MCF 10A (cell line): ENCODE results near the gene CAMTA1. TPM values are rescaled to one million over a fixed set of nuclear protein-coding genes. Genes with fewer than 3 reads are reported as not detected.

Source experiments
- BruUV-seq: library from RNA; stranded (reverse); fragments of 400-500 nt; replicated peaks from 2 replicates; lab custom pipeline; 2021; lab: Mats Ljungman, UMichigan
- CTCF ChIA-PET: fragments of 300-600 bp; sonication (Branson Sonifier 250); formaldehyde crosslinking; extraction: SDS; loops from one replicate; lab custom pipeline; 2021; ENCODE audit warnings: antibody characterized with exemption, inconsistent platforms; lab: Yijun Ruan, JAX
- POLR2A ChIA-PET: fragments of 300-600, 350-650 bp; sonication (Branson Sonifier 250); formaldehyde crosslinking; extraction: SDS; loops from one replicate; lab custom pipeline; 2020; ENCODE audit warnings: antibody characterized with exemption, inconsistent platforms; lab: Yijun Ruan, JAX
- DNase-seq: peaks from one replicate; pipeline ENCODE4 v3.0.0-alpha.2; 2018; ENCODE audit not compliant: unreplicated experiment
- H3K27ac Mint-ChIP-seq: one replicate; pipeline ENCODE4 v1.8.0; 2022; ENCODE audit warnings: mild to moderate bottlenecking, low read depth, mixed read lengths; ENCODE audit not compliant: unreplicated experiment
- H3K27me3 Mint-ChIP-seq: one replicate; pipeline ENCODE4 v1.8.0; 2022; ENCODE audit warnings: mixed read lengths; ENCODE audit not compliant: insufficient read depth, unreplicated experiment
- H3K36me3 Mint-ChIP-seq: one replicate; pipeline ENCODE4 v1.8.0; 2022; ENCODE audit warnings: mild to moderate bottlenecking, moderate library complexity, mixed read lengths; ENCODE audit not compliant: insufficient read depth, unreplicated experiment
- H3K4me1 Mint-ChIP-seq: one replicate; pipeline ENCODE4 v1.8.0; 2022; ENCODE audit warnings: mixed read lengths; ENCODE audit not compliant: insufficient read depth, unreplicated experiment
- H3K4me3 Mint-ChIP-seq: one replicate; pipeline ENCODE4 v1.8.0; 2022; ENCODE audit warnings: mild to moderate bottlenecking, moderate library complexity, mixed read lengths; ENCODE audit not compliant: unreplicated experiment
- H3K9me3 Mint-ChIP-seq: one replicate; pipeline ENCODE4 v1.8.0; 2022; ENCODE audit warnings: mixed read lengths; ENCODE audit not compliant: unreplicated experiment
- CTCF ChIP-seq: fragments of 200-600 bp; IDR thresholded peaks from one replicate; pipeline ENCODE4 v1.8.0; 2022; ENCODE audit warnings: antibody characterized with exemption, mild to moderate bottlenecking; ENCODE audit not compliant: unreplicated experiment
- intact Hi-C: fragments of 100-400 bp; cut with micrococcal nuclease; formaldehyde crosslinking; loops from 2 replicates; pipeline ENCODE4 v1.14.1; 2022
- total RNA-seq: library from RNA; stranded (reverse); gene quantifications from 2 replicates; pipeline ENCODE4 v1.2.3, GENCODE V29; 2022

The CAMTA1 gene
- total RNA-seq, 1 experiment from 2014 or later = 74.1 TPM

GRCh38 chr1:7339014-7339413, 553.8 kb downstream of the CAMTA1 start:
- Mint-ChIP-seq H3K4me3 (no peak overlapping the region), H3K27ac (no peak overlapping the region), H3K9me3 (no peaks in the 10 kb centered on the region), H3K4me1 (peaks cover 16% of the 10 kb centered on the region), H3K27me3 (no peaks in the 10 kb centered on the region), H3K36me3 (no peaks in the 10 kb centered on the region)
- intact Hi-C loops = no loop called here
- DNase-seq = no peak
- POLR2A ChIA-PET = no interaction called here
- CTCF ChIA-PET = interaction anchor here (0.6 kb wide), 1 partner anchor 202 kb away, joined by 3 read pairs; no protein-coding TSS in a partner anchor
- no TSS peak for BruUV-seq
- no peak for TF ChIP-seq CTCF

- no TSS peak for BruUV-seq
- no peaks in the 10 kb centered on the region for H3K27me3 Mint-ChIP-seq
Measured at GRCh38 chr1:7339953-7340352, 554.7 kb downstream of the CAMTA1 start.

GRCh38 chr1:7341145-7341905, 556.1 kb downstream of the CAMTA1 start:
- no peaks in the 10 kb centered on the region for H3K27me3 Mint-ChIP-seq
- no peaks in the 10 kb centered on the region for H3K4me1 Mint-ChIP-seq
- intact Hi-C loops = no loop called here
- CTCF ChIA-PET = interaction anchor here (1.1 kb wide), 1 partner anchor 11 kb away, joined by 3 read pairs; no protein-coding TSS in a partner anchor
- no peak overlapping the region for H3K4me3 Mint-ChIP-seq
- no peaks in the 10 kb centered on the region for H3K36me3 Mint-ChIP-seq
- POLR2A ChIA-PET = interaction anchor here (1.3 kb wide), 1 partner anchor 10 kb away, joined by 3 read pairs; no protein-coding TSS in a partner anchor
- no TSS peak for BruUV-seq
- TF ChIP-seq CTCF = no peak
- DNase-seq = no peak
- H3K27ac Mint-ChIP-seq = no peak overlapping the region
- no peaks in the 10 kb centered on the region for H3K9me3 Mint-ChIP-seq

More at GRCh38 chr1:7339953-7340352, 554.7 kb downstream of the CAMTA1 start:
- Mint-ChIP-seq H3K36me3 (no peaks in the 10 kb centered on the region), H3K9me3 (no peaks in the 10 kb centered on the region), H3K4me1 (peaks cover 8% of the 10 kb centered on the region), H3K27ac (no peak overlapping the region), H3K4me3 (no peak overlapping the region)
- ChIA-PET POLR2A (no interaction called here), CTCF (interaction anchor here (0.6 to 0.7 kb wide), 2 partner anchors 8 to 201 kb away, joined by 3 read pairs; no protein-coding TSS in a partner anchor)
- intact Hi-C loops = no loop called here
- DNase-seq = peak; percentile 38
- no peak for TF ChIP-seq CTCF

- no peaks in the 10 kb centered on the region for H3K4me1 Mint-ChIP-seq
- no peak for TF ChIP-seq CTCF
- H3K9me3 Mint-ChIP-seq = no peaks in the 10 kb centered on the region
- no peak for DNase-seq
- H3K4me3 Mint-ChIP-seq = no peak overlapping the region
- H3K27me3 Mint-ChIP-seq = no peaks in the 10 kb centered on the region
- intact Hi-C loops = no loop called here
- H3K36me3 Mint-ChIP-seq = no peaks in the 10 kb centered on the region
- CTCF ChIA-PET = no interaction called here
- no TSS peak for BruUV-seq
- no peak overlapping the region for H3K27ac Mint-ChIP-seq
- POLR2A ChIA-PET = no interaction called here
Measured at GRCh38 chr1:7343882-7344281, 558.6 kb downstream of the CAMTA1 start.
